Epithelial cell of proximal tubule (primary cell): ENCODE results near the gene PITX1. TPM values are rescaled to one million over a fixed set of nuclear protein-coding genes. Genes with fewer than 3 reads are reported as not detected.

Source experiments
- DNase-seq: peaks from one replicate; pipeline ENCODE4 v3.0.0-alpha.2; 2011; ENCODE audit warnings: low read depth
- H3K4me3 ChIP-seq: 2 replicates; pipeline ENCODE4 v1.5.1; 2011; ENCODE audit warnings: low read depth, mild to moderate bottlenecking, low read length
- total RNA-seq: library from RNA; depleted of rRNA; stranded (reverse); fragments of >200 nt; gene quantifications from 2 replicates; pipeline ENCODE4 v1.2.3, GENCODE V29; 2015
- TF ChIP-seq, protein P1 (sequence below): conservative IDR thresholded peaks from 2 replicates; pipeline ENCODE4 v1.5.1; 2012; ENCODE audit warnings: low read depth, mild to moderate bottlenecking, low read length

PITX1 gene
- total RNA-seq, 1 donor from 2014 or later: 1.6 TPM

DNA sequence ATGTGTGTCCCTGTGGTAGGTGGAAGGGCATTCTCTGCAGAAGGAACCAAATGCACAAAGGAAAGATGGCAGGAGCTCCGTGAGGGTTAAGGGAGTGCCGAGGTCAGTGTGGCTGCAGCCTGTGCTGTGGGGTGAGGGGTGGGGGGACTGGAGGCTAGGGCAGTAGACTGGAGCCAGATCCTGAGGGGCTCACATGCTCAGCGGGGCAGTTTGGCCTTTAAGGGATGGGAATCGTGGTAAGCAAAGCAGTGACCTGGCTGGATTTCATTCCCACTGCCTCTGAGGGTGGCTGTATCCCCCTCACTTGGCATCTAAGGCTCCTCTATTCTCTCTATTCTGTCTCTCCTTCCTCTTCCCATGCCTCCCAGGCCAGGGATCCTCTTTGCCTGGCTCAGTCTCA lies 15.6 kb downstream of the PITX1 start:
- TF ChIP-seq, protein P1, sequence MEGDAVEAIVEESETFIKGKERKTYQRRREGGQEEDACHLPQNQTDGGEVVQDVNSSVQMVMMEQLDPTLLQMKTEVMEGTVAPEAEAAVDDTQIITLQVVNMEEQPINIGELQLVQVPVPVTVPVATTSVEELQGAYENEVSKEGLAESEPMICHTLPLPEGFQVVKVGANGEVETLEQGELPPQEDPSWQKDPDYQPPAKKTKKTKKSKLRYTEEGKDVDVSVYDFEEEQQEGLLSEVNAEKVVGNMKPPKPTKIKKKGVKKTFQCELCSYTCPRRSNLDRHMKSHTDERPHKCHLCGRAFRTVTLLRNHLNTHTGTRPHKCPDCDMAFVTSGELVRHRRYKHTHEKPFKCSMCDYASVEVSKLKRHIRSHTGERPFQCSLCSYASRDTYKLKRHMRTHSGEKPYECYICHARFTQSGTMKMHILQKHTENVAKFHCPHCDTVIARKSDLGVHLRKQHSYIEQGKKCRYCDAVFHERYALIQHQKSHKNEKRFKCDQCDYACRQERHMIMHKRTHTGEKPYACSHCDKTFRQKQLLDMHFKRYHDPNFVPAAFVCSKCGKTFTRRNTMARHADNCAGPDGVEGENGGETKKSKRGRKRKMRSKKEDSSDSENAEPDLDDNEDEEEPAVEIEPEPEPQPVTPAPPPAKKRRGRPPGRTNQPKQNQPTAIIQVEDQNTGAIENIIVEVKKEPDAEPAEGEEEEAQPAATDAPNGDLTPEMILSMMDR: no peak
- no peak for DNase-seq
- H3K4me3 ChIP-seq: no peak overlapping the region

DNA sequence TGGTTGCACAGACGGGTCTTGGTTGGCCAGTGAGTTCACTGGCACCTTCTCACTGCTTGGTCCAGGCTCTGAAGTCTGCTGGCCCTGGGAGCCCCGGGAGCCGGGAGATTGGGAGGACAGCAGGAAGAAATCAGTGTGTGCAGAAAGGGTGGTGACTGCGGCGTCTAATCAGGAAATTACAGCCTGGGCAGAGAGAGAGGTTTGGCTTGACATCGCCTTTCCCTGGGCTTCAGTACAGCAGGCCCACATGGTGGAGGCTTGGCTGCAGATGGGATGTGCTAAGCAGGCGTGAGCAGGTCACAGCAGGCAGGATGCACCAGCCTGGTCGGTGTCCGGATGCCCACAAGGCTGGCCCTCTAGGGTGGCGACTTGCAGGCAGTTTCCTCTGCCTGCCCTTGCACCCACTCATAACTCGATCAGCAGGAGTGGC lies 17.2 kb downstream of the PITX1 start:
- H3K4me3 ChIP-seq: no peak overlapping the region
- TF ChIP-seq, protein P1: no peak
- no peak for DNase-seq

DNA sequence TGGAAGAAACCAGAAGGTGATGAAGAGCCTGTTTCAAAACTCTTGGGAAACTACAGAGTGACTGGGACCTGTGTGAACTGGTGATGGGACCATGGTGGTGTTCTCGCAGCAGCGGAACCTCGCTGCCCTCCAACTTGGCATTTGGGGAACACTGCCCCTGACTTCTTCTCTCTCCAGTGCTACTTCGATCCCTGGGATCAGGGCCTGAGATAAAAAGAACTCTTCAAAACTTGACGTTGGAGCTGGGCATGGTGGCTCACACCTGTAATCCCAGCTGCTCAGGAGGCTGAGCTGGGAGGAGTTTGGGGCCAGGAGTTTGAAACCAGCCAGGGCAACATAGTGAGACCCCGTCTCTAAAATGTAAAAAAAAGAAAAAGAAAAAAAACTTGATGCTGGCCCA lies 18.1 kb downstream of the PITX1 start:
- no peak overlapping the region for H3K4me3 ChIP-seq
- TF ChIP-seq, protein P1: no peak
- DNase-seq: no peak

DNA sequence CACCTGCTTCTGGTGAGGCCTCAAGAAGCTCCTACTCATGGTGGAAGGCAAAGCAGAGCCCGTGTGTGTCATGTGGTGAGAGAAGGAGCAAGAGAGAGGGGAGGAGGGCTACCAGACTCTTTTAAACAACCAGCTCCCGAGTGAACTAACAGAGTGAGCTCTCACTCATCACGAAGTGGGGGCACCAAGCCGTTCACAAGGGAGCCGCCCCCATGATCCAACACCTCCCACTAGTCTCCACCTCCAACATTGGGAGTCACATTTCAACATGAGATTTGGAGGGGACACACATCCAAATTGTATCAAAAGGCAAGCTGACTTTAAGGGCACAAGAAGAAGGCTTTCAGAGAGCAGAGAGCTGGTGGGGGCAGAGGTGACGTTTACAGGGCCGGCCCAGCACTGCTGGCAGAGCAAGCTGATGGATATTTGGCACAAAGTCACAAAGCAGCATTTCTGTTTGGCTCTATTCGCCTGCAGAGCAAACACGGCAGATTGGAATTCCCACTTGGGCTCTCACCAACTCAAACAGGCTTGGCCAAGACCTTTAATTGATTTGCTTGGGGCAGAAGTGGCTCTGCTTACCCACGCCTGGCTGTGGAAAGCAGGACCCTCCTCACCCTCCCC lies 20.0 kb downstream of the PITX1 start:
- DNase-seq: no peak
- no peak overlapping the region for H3K4me3 ChIP-seq
- TF ChIP-seq, protein P1: no peak

DNA sequence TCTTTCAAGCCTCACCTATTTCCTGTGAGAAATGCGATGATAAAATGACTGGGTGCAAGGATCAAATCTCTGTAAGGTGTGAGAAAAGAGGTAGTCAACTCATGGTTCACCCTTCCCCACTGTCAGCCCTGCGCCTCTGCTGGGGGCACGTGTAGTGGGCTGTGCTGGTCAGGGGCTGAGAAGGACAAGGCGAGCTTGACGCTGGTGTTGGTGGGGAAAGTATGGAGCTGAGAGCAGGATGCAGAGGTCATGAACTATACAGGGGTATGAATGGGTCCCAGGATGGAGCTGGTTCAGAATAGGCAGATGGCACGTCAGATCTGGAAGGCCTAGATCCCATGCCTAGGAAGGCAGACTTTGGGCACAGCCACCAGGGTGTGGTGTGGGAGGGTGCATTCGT lies 20.6 kb downstream of the PITX1 start:
- DNase-seq: no peak
- TF ChIP-seq, protein P1: no peak
- no peak overlapping the region for H3K4me3 ChIP-seq

DNA sequence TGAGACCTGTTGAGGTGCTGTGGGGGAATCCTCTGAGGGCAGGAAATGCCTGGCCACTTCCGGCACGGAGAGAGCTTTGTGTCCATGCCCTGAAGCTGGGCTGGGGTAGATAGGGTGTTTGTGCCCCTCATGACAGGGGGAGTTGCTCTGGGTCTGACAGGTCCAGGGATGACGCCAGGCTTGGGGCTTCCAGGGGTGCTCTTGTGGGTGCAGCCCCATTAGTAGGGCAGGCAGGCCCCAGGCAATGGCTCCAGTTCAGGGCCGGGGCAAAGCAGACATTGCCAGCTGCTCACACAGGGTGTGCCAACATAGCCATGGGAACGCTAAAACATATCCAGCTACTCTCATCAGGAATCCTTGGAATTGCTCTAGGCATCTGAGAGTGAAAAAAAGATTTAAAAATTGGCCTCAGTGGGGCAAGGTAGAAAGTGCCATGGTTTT lies 21.1 kb downstream of the PITX1 start:
- TF ChIP-seq, protein P1: no peak
- no peak overlapping the region for H3K4me3 ChIP-seq

DNA sequence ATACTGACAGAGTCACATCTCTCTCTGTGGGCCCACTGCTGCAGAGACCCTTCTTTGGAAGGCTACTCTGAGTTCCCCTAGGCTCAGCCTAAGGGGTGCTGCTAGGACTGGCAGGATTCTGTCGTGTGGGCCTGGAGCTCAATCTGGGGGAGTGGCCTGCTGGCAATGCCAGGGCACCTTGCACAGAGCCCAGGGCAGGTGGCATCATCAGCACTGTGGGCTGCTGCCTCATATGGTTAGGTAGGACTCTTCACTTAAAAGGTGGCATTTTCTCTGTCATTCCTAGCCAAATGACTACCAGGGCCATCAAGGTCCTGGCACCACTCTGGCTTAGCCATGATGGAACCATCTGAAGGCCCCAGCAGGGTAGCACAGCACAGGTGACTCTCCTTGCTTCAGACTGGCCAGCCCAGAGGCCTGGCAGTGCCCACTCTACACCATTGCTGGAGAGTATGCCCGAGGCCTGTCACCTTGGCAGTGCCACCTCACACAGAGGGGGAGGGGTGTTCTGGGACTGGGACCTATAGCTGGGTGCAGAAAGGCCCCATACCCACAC lies 21.9 kb downstream of the PITX1 start:
- TF ChIP-seq, protein P1: no peak
- H3K4me3 ChIP-seq: no peak overlapping the region
- DNase-seq: no peak

More for the DNA sequence above, 21.1 kb downstream of the PITX1 start:
- DNase-seq: no peak
